HG03571 (cell line): ENCODE results near the gene TMCO1.
"Not testable (repeated sequence)": the region's sequence is repeated elsewhere in the genome, so short reads cannot be mapped to it uniquely, and the experiment has no call there.

Source experiments
- ATAC-seq: cut with Tn5 transposase; IDR thresholded peaks from one replicate; pipeline ENCODE4 v1.9.1; 2021; ENCODE audit not compliant: unreplicated experiment

Gene TMCO1

DNA sequence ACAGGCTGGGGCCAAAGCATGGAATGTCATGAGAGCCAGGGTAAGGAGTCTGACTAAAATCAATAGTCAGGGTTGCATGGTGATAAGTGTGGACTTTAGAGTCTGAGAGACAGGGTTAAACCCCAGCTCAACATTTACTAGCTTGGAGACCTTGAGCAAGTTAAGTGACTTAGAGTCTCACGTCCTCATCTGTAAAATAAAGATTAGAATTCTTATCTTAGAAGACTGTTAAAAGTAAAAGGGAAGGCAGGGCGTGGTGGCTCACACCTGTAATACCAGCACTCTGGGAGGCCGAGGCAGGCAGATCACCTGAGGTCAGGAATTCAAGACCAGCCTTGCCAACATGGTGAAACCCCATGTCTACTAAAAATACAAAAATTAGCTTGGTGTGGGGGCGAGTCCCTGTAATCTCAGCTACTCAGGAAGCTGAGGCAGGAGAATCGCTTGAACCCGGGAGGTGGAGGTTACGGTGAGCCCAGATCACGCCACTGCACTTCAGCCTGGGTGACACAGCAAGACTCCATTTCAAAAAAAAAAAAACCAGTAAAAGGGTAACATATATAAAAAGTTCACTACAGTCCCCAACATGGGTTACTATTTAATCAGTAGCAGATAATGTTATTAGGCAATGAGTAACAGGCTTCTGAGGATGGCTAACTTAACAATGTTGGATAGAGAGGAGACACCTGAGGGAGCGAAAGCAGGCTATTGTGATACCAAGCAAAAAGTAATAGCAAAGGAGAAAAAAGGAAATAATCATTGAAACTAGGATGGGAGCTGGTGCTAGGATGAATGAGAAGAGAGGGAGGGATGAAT lies 20.8 kb downstream of the TMCO1 start:
- ATAC-seq: no peak

DNA sequence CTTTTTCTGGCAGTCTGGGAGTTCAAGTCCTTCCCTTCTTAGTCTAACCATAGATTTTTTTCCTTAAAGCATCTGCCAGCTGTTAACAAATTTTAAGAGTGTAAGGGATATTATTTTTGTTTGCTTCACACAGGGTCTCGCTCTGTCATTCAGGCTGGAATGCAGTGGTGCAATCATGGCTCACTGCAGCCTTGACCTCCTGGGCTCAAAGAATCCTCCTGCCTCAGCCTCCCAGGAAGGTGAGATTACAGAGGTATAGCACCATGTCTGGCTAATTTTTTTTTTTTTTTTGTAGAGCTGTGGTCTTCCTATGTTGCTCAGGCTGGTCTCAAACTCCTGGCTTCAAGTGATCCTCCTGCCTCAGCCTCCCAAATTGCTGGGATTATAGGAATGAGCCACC lies 23.8 kb downstream of the TMCO1 start:
- ATAC-seq: not testable (repeated sequence)

GRCh38 chr1:165742194-165742593 lies 26.5 kb downstream of the TMCO1 start:
- no peak for ATAC-seq

DNA sequence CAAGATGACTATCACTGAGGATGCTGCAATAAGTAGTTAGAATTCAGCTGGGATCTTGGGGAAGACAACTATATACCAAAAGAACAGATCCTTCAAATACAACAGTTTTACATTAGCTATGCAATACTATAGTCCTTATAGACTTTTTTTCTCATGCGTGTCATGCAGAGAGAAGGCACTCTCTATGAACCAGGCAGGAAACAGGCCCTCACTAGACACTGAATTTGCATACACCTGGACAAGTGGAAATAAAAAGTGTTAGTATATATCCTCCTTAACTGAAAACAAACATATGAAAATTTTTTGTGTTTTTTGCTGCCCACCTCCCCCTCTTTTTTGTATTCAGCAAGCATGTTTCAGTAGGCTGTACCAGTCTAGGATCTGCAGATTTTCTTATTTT lies 29.9 kb downstream of the TMCO1 start:
- ATAC-seq: peak; percentile 95

DNA sequence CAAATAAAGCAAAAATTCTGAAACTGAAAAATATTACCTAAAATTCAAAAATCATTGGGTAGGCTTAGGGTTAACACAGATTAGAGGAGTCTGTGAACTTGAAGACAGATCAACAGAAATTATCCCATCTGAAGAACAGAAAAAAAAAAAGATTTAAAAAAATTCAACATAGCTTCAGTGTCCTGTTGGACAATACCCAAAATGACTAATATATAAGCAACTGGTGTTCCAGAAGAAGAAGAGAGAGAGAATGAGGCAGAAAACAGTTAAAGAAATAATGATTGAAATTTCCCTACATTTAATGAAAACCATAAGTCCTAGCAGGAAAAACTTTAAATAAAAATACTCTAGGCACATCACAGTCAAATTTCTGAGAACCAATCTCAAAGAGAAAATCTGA lies 31.5 kb downstream of the TMCO1 start:
- no peak for ATAC-seq

DNA sequence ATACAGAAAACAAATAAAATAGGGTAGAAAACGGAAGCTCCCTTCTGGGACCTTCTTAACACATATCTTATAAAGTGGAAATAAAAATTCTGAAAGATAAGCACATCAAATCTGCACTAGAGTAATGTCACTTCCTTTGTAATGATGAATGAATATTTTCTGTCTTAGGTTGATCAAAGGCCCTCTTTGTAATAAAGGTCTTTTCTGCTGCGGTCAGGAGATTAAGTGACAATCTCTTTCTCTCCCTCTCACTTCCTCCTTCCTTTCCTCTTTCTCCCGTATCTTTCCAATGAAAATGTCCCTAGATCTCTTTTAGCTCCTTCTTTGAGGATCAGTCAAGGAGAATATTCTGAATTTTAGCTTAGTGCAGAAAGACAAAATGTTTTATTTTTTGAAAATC lies 33.8 kb downstream of the TMCO1 start:
- no peak for ATAC-seq

DNA sequence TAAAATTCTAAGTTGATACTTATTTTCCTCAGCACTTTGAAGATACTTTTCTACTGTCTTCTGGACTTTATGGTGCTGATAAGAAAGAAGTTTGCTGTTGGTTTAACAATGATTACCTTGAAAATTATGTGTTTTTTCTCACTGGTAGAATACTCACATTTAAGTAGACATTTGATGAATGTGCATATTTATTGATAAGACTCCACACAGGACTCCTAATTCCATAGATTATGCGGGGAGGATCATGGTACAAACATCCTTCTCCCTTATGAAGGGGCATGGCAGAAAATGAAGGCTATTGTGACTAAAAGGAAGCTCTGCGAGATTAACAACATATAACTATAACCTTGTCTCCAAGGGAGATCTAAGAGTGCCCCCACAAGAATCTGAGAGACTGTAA lies 41.8 kb downstream of the TMCO1 start:
- no peak for ATAC-seq

GRCh38 chr1:165726169-165726568 lies 42.5 kb downstream of the TMCO1 start:
- no peak for ATAC-seq

DNA sequence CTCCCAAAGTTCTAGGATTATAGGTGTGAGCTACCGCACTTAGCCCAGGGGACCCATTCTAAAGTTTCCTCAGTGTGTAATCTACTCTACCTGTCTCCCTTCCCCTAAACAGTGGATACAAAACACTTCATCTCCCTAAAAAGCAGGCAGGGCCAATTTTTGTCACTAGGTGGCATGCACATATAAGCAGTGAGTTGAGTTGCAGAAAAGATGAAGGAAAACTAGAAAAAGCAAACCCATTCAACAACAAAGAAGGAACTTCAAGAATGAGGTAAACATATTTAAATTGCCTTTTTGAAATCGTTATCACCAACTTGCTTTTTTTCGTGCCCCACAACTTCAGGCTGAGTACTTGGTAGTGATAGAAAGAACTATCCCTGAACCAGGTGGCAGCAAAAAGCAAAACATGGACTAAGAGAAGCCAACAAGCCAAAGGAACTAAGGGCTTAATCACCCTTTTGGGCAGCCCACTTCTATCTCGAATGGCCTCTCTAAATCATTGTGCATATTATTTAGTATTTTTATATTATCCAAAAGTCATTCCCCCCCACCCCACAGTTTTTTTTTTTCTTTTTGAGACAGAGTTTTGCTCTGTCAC lies 50.7 kb downstream of the TMCO1 start:
- peak; percentile 71 for ATAC-seq

GRCh38 chr1:165716265-165717051 lies 52.2 kb downstream of the TMCO1 start:
- not testable (repeated sequence) for ATAC-seq

DNA sequence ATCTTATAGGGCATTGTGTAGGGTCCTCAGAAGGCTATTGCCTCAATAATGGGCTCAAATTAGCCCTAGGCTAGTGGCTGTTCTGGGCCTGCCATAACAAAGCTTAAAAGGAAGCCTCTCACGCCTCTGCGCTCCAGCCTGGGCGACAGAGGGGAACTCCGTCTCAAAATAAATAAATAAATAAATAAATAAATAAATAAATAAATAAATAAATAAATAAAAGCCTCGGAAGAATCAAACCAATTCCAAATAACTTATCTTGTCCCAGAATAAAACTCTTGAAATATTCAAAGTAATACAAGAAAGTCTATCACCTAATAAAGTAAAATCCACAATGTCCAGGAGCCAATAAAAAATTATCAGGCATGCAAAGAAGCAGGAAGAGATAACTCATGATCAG lies 55.9 kb downstream of the TMCO1 start:
- no peak for ATAC-seq

DNA sequence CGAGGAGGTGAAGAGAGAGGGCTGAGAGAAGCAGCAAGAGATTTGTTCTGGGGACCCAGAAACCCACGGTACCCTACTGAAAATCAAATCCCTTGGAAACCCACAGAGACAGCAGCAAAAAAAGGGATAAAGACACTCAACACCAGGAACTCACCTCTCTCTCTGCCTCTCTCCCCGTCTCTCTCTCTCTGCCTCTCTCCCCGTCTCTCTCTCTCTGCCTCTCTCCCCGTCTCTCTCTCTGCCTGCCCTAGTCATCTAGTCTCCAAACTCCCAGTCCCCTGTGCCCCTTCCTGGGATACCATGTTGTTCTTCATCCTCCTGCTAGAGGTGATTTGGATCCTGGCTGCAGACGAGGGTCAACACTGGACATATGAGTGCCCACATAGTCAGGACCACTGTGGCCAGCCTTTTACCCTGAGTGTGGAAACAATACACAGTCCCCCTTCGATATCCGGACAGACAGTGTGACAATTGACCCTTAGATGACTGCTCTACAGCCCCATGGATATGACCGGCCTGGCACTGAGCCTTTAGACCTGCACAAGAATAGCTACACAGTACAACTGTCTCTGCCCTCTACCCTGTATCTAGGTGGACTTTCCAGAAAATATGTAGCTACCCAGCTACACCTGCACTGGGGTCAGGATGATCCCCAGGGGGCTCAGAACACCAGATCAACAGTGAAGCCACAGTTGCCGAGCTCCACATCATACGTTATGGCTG lies 60.5 kb downstream of the TMCO1 start:
- ATAC-seq: no peak

DNA sequence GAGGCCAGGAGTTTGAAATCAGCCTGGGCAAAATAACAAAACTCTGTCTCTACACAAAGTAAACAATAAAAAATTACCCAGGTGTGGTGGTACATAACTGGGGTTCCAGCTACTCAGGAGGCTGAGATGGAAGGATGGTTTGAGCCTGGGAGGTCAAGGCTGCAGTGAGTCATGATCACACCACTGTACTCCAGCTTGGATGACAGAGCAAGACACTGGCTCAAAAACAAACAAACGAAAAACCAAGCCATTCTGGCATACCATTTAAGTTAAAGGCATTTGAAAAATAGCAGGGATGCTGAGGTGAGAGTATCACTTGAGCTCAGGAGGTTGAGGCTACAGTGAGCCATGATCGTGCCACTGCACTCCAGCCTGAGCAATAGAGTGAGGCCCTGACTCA lies 65.0 kb downstream of the TMCO1 start:
- no peak for ATAC-seq

DNA sequence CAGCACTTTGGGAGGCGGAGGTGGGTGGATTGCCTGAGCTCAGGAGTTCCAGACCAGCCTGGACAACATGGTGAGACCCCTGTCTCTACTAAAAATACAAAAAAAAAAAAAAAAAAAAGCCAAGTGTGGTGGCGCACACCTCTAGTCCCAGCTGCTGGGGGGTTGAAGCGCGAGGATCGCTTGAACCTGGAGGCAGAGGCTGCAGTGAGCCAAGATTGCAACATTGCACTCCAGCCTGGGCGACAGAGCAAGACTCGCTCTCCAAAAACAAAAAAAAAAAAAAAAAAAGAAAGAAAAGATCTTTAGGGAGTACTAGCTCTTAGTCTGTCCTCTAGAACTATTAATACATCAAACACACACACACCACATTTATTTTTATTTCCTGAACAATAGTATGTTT lies 66.7 kb downstream of the TMCO1 start:
- ATAC-seq: not testable (repeated sequence)

GRCh38 chr1:165699577-165699976 lies 69.1 kb downstream of the TMCO1 start:
- no peak for ATAC-seq

- no peak for ATAC-seq
Measured at GRCh38 chr1:165698761-165699052, 70.0 kb downstream of the TMCO1 start.

DNA sequence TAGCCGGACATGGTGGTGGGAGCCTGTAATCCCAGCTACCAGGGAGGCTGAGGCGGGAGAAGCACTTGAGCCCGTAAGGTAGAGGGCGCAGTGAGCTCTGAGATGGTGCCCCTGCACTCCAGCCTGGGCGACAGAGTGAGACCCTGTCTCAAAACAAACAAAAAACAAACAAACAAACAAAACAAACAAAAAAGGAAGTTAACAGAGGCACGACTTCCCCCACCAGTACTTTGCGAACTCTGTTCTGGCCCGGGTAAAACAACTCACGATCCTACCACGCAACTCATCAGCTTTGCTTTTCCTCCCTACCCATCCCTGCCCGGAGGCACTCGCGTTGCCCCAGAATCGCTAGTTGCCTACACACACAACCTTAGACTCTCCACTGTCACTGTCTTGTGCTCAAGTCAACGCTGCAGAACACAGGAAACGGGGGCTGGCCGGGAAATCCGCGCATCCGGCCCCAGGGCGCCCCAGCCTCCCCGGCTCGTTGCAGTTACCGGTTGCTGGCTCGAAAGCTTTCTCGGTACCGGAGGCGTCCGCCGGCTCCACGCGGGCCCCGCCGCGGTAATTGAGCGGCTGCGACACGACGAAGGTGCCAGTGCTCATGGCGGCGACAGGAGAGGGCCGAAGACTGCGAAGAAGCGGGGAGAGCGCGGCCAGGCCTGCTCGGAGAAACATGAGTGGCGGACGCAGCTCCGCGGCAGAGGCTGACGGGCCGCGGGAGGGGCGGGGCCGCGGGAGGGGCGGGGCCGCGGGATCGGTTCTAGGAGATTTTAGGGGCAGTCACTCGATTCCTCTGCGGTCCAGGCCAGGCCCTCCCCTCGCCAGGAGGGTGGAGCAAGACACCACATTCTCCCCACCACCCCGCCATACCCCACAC lies 70.5 kb downstream of the TMCO1 start, which contains the start of gene ALDH9A1:
ALDH9A1 (minus strand) TSS at position 682 of the 880 bp plus-strand sequence; CDS start at position 678, 4 bp downstream.
- ATAC-seq: peak; percentile 88

DNA sequence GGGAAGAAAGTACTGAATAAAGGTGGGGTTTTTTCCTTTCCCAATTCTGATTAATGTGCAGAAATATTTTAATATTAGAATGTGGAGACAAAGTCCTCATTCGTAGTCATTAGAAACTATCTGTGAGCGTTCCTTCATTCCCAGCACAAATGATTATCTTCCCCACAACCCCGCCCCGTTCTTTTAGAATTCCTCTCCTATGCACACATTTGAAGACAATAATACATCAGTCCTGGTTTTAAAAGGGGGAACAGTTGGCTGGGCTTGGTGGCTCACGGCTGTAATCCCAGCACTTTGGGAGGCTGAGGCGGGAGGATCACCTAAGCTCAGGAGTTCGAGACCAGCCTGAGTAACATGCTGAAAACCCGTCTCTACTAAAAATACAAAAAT lies 71.2 kb downstream of the TMCO1 start:
- no peak for ATAC-seq

DNA sequence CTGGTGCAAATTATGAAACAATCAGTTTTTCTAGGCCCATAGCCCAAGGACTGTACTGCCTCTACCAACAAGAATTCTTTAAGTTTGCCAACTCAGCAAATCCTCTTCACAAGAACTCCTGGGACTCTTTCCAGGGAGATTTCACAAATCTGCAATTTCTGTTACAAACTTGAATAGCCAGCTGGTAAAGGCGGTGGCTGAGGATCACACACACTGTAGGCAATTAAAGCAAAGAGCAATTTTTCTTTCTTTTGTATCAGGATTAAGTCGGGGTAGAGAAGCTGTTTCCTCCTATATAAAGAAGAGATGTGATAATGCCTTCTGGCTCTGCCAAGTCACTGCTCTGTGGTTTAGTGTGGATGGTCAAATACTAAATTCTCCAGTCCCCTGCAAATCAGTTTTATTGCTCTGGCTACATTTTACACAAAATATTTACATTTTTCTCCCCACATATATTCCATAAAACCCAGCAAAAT lies 72.0 kb downstream of the TMCO1 start:
- ATAC-seq: no peak

DNA sequence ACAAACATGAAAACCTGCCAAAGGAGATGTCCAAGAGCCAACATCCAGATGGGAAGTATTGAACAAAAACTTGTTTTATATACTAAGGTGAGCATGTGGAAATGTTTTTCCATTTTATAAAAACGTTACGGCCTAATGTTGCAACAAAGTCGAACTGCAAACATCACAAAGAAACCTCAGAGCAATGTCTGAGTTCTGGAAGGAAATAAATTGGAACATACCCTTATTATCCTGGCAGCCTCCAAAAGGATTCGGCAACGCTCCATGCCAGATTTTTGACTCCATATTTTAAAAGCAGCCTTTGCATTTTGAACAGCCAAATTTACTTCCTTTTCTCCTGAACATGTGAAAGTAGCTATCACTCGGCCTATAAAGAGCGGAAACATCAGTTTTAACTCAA lies 73.6 kb downstream of the TMCO1 start:
- ATAC-seq: no peak
